Lower leg skin (tissue), 4 donors: ENCODE data around the gene LRRC32. TPM values are rescaled to one million over a fixed set of nuclear protein-coding genes. Genes with fewer than 3 reads are reported as not detected.
A peak's percentile ranks its signal among the peaks of the same experiment; 100 is the strongest.

Experiments used
- DNase-seq, 2 donors: peaks; one replicate each; pipeline ENCODE4 v3.0.0-alpha.2; 2019; ENCODE audit warnings: low spot score in 2 of 2
- H3K4me3 ChIP-seq: fragments of 200-600 bp; sonication (generic); 2 replicates; pipeline ENCODE4 v1.5.1; 2017; ENCODE audit warnings: mild to moderate bottlenecking, low read depth; ENCODE audit not compliant: poor library complexity, severe bottlenecking
- POLR2A ChIP-seq, 2 donors: fragments of 450-650 bp; IDR thresholded peaks; one replicate each; pipeline ENCODE4 v1.6.1; 2016 to 2017; ENCODE audit warnings: antibody characterized with exemption in 2 of 2, mild to moderate bottlenecking in 1 of 2, moderate library complexity in 1 of 2
- WGBS, 2 donors: methylation state at CpG; one replicate each; pipeline ENCODE4 v1.1.5; 2018; 5-methylcytosine and 5-hydroxymethylcytosine counted together
- intact Hi-C: fragments of 100-400 bp; cut with DNase I; formaldehyde crosslinking; loops from one replicate; pipeline ENCODE4 v1.15.0; 2023; ENCODE audit warnings: low total_unique reads
- total RNA-seq, 4 donors: library from RNA; depleted of rRNA; stranded (reverse); fragments of >200 nt; gene quantifications; one replicate each; pipeline ENCODE4 v1.1.0, GENCODE V29; 2016
- TF ChIP-seq, protein P1 (sequence below), 3 donors: fragments of 450-650 bp; IDR thresholded peaks; one replicate each; pipeline ENCODE4 v1.5.1; 2016; ENCODE audit warnings: antibody characterized with exemption in 3 of 3, mild to moderate bottlenecking in 3 of 3, moderate library complexity in 2 of 3

The LRRC32 gene
- total RNA-seq, 4 donors from 2014 or later = 9.0 to 42.5 (median 18.7) TPM

DNA sequence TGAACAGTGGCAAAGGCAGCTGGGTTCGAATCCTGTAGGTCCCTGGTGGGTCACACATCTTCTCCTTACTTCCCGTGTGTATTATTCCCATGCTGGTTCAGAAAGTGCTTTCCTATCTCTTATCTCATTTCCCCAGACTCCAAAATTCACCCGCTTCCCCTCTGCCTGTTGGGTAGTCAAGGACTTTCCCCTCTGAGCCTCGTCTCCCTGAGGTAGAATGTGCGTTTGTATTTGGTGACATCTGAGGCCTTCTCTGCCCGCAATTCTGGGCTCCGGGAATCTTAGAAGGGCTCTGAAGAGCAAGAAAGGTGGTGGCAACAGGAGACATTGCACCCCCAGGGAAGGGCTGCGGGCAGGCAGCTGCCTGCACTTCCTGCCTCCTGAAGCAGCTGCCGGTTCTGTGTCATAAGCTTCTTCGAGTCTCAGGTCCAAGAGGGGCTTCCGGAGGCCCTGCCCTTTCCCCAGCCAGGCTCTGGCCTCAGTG, 5.9 kb downstream of the LRRC32 start:
- peak in 1 of 2 donors; percentile 79 for DNase-seq
- WGBS, 2 donors = 61 to 66% methylated on average over 11 of the region's 11 CpGs
- no peak overlapping the region for H3K4me3 ChIP-seq
- TF ChIP-seq, protein P1, sequence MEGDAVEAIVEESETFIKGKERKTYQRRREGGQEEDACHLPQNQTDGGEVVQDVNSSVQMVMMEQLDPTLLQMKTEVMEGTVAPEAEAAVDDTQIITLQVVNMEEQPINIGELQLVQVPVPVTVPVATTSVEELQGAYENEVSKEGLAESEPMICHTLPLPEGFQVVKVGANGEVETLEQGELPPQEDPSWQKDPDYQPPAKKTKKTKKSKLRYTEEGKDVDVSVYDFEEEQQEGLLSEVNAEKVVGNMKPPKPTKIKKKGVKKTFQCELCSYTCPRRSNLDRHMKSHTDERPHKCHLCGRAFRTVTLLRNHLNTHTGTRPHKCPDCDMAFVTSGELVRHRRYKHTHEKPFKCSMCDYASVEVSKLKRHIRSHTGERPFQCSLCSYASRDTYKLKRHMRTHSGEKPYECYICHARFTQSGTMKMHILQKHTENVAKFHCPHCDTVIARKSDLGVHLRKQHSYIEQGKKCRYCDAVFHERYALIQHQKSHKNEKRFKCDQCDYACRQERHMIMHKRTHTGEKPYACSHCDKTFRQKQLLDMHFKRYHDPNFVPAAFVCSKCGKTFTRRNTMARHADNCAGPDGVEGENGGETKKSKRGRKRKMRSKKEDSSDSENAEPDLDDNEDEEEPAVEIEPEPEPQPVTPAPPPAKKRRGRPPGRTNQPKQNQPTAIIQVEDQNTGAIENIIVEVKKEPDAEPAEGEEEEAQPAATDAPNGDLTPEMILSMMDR (IDR thresholded peaks at IDR 0.05) = no peak
- TF ChIP-seq POLR2A (IDR thresholded peaks at IDR 0.05) = no peak
- intact Hi-C loops = no loop called here

DNA sequence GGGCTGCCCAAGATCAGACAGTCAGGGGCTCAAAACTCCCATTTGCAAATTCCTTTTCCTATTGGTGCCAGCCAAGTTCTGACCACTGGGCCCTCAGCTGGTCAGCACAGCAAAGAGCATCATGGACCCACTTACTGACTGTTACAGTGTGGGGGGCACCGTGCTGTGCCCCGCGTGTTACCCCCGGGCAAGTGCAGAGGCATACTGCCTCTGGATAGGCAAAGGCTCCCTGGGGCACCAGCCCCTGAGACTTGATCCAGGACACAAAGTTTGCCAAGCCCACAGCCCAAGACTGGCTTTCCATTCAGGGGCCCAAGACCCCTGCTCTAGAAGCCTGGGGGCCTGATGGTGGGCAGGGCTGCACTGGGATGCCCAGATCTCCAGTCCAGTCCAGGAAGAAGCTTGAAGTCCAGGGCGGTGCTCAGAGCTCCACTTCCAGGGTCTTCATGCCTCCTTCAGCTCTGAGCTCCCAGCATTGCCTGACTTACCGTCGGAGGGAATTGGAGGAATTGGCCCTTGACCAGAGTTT, 6.6 kb downstream of the LRRC32 start:
- intact Hi-C loops = no loop called here
- peak in 1 of 2 donors; percentile 77 for DNase-seq

DNA sequence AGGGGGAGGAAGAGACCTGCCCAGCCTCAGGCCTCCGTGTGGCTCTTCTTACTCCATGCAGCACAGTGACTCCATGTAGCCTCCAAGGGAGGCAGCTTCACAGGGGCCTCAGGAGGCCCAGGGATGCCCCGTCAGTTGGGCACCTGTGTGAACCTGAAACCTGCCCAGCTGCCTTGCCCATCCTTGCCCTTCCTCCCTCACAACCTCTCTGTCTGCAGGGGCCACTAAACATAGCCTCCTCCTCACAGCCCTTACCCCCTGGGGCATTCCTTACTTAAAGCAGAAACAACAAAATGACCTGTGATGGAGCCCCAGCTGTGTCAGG, 7.1 kb downstream of the LRRC32 start:
- WGBS, 2 donors = 63 to 79% methylated on average over 2 of the region's 2 CpGs
- DNase-seq = peak in 1 of 2 donors; percentile 58
- no peak for TF ChIP-seq POLR2A (IDR thresholded peaks at IDR 0.05)
- TF ChIP-seq, protein P1 (IDR thresholded peaks at IDR 0.05) = no peak
- intact Hi-C loops = no loop called here
- no peak overlapping the region for H3K4me3 ChIP-seq

More for the DNA sequence above, 6.6 kb downstream of the LRRC32 start:
- H3K4me3 ChIP-seq = no peak overlapping the region
- WGBS, 2 donors = 86 to 91% methylated on average over 7 of the region's 7 CpGs
- TF ChIP-seq POLR2A (IDR thresholded peaks at IDR 0.05) = no peak
- TF ChIP-seq, protein P1 (IDR thresholded peaks at IDR 0.05) = no peak

DNA sequence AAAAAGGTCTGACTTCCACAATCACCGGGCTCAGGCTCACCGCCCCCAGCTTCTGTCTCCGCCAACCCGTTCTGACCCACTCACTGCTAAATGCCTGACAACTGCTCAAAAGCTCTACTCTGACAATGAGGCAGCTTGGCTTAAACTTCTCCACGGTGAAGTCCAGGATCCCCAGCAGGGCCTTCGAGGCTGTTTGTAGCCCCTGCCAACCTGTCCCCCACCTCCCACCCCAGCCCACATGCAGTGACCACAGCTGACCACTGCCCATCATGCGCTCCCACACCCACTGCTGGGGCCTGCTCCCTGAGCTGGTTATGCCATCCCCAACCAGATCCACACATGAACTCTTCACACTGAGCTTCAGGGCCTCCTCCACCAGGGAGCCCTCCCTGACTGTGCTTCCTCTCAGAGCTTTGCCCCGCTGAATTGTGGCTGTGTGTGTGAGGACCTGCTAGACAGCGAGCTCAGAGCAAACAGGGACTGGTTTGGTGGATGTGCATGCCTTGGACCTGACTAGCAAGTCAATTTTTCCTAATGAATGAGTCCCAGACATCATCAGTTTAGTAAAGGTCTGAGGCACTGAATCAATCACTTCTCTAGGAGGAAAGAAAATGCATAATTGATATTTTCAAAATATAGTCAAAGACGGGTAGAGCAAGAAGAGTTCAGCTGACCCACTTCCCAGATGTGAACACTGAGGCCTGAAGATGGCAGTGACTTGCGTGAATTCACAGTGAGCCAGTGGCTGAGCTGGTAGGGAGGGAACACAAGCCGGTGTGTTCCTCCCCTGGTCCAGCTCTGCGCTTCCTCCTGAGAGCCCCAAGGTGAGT, 7.7 kb downstream of the LRRC32 start:
- peak in 1 of 2 donors; percentile 53 for DNase-seq
- 88 to 93% methylated on average over 13 of the region's 13 CpGs for WGBS, 2 donors
- TF ChIP-seq POLR2A (IDR thresholded peaks at IDR 0.05) = no peak
- TF ChIP-seq, protein P1 (IDR thresholded peaks at IDR 0.05) = no peak
- intact Hi-C loops = no loop called here
- no peak overlapping the region for H3K4me3 ChIP-seq

DNA sequence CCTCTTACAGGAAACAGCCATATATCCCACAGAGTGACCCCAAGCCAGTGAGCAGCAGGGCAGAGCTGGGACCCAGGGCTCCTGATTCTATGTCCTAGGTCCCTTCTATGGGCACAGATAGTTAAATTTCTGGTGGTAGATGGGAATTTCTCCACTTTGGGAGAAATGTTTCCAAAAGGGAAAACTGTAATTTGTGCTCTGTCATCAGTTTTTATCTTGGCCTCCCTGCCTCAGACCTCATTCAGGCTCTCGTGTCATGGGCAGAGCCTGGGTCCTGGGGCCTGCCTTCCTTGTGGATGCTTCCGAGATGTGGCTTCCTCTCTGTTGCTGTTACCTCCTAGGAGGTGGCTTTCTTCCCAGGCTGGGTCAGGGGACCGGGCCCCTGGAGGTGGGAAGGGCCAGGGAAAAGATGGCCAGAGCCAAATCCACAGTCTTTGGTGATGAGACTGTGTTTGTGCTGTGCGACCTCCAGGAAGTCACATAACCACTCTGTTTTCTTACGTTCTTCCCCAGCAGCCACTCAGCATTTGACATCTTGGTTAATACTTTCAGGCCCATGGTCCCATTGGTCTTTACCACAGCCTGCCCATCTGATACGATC, 8.6 kb downstream of the LRRC32 start:
- TF ChIP-seq, protein P1 (IDR thresholded peaks at IDR 0.05) = no peak
- TF ChIP-seq POLR2A (IDR thresholded peaks at IDR 0.05) = no peak
- intact Hi-C loops = no loop called here
- DNase-seq = peak in 1 of 2 donors; percentile 40
- no peak overlapping the region for H3K4me3 ChIP-seq
- 90 to 92% methylated on average over 6 of the region's 6 CpGs for WGBS, 2 donors
